ENCODE results near the gene LZTS2. TPM values are rescaled to one million over a fixed set of nuclear protein-coding genes. Genes with fewer than 3 reads are reported as not detected.

LZTS2 gene
- total RNA-seq, 1 experiment from 2014 or later, result 69.1 TPM

DNA sequence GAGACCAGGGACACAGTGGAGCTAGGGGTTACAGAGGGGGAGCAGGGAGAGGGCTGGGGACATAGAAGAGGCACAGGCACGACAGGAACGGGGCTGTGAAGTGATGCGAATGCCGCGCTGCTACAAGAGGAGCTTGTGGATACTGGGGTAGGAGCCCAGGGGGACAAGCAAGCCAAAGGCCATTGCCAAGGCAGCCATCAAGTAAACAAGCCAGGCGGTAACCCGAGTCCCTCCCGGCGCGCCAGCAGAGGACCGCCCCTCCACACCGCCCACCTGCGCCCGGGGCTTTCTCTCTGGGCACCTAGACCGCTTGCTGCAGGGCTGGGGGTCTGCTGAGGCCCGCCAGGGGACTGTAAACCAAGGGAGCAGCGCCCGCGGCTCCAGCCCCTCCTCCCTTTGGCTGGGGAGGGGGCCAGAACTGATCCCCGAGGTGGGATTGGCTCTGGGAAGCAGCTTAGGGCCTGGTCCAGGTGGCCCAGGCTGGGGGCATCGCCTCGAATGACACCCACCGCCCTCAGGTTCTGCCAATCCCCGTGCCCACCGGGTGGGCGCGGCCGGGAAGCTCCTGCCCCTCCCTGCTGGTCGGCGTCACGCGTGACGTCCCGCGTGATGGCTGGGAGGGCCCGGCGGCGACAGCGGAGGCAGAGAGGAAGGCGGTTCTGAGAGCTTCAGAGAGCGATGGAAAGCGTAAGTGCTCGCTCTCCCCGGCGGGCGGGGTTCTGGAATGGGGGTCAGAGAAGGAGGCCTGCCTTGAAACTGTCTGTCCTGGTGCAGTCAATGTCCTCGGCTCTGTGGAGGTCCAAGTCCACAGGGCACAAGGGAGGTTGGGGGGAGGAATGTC lies 32.4 kb downstream of the LZTS2 start:
- H4K20me1 ChIP-seq (ENCODE audit: control insufficient read depth, insufficient read depth, insufficient read length), result no peaks in the 10 kb centered on the region
- peak overlapping the region; percentile 59 to 89 for H3K4me3 Mint-ChIP-seq
- no peak overlapping the region for H4K8ac ChIP-seq (replicated peaks; ENCODE audit: insufficient read length, low read depth, low read length)
- peaks cover 4% of the 10 kb centered on the region; the same call in 1 of the 2 replicates for H3K27me3 ChIP-seq (ENCODE audit: insufficient read depth, low read length)
- H3K4ac ChIP-seq (ENCODE audit: low read depth, low read length), result no peak overlapping the region
- H2BK5ac ChIP-seq (ENCODE audit: insufficient read length, low read length), result no peak overlapping the region
- H3K18ac ChIP-seq (ENCODE audit: insufficient read length, low read depth, low read length), result no peak overlapping the region
- H3K23ac ChIP-seq (ENCODE audit: insufficient read length, low read depth, low read length), result no peak overlapping the region
- H3K56ac ChIP-seq (ENCODE audit: insufficient read length, low read depth, low read length), result no peak overlapping the region
- no peak overlapping the region for H3K9ac ChIP-seq (ENCODE audit: extremely low read depth, insufficient read length, low read length)
- H3K9me3 ChIP-seq (ENCODE audit: control insufficient read depth, low read depth, low read length), result no peaks in the 10 kb centered on the region
- H2AFZ ChIP-seq (ENCODE audit: low read length), result no peak overlapping the region
- peaks cover 13% of the 10 kb centered on the region for H3K23me2 ChIP-seq (ENCODE audit: insufficient read length, low read depth, low read length, poor library complexity, severe bottlenecking)
- no peaks in the 10 kb centered on the region for H3K79me1 ChIP-seq (ENCODE audit: insufficient read depth, low read depth, low read length, poor library complexity, severe bottlenecking)
- H3K9me3 Mint-ChIP-seq, result no peaks in the 10 kb centered on the region; a peak in 1 of 5 replicates
- H3K14ac ChIP-seq (ENCODE audit: insufficient read depth, low read length), result no peak overlapping the region; the same call in 1 of the 2 replicates
- no peak overlapping the region for H3K27ac Mint-ChIP-seq
- no peak overlapping the region for H2BK20ac ChIP-seq (ENCODE audit: low read depth, low read length, poor library complexity, severe bottlenecking)
- no peak overlapping the region for H4K91ac ChIP-seq (ENCODE audit: insufficient read length, low read depth, low read length)
- H3K4me1 Mint-ChIP-seq, result peaks cover 31 to 44% of the 10 kb centered on the region in 2 experiments
- H3K4me2 ChIP-seq (ENCODE audit: insufficient read depth, insufficient read length, low read length), result peak overlapping the region; percentile 74
- peak; percentile 81 for DNase-seq
- H2BK12ac ChIP-seq (ENCODE audit: insufficient read length, low read depth, low read length), result no peak overlapping the region
- no peak overlapping the region for H3T11ph ChIP-seq (ENCODE audit: low read length)
- no peak overlapping the region for H3K27ac ChIP-seq (ENCODE audit: insufficient read length, low read depth, low read length)
- no peak overlapping the region for H2BK15ac ChIP-seq (ENCODE audit: low read depth, low read length)
- no peak overlapping the region for H4K5ac ChIP-seq (ENCODE audit: insufficient read length, low read depth, low read length)
- H3K4me1 ChIP-seq (ENCODE audit: insufficient read depth, low read length), result 0 out of 2 replicates have a peak, but pooled peaks cover 4% of the 10 kb centered on the region
- H3K36me3 Mint-ChIP-seq (ENCODE audit: insufficient read depth in 1 of 3, low read depth in 3 of 3), result no peaks in the 10 kb centered on the region
- no peak overlapping the region for H2AK5ac ChIP-seq (ENCODE audit: insufficient read length, low read length)
- no peak overlapping the region for H2BK120ac ChIP-seq (ENCODE audit: low read depth, low read length, poor library complexity, severe bottlenecking)
- peaks cover 77% of the 10 kb centered on the region for H3K27me3 Mint-ChIP-seq (ENCODE audit: low read depth)
- TF ChIP-seq, protein P1, sequence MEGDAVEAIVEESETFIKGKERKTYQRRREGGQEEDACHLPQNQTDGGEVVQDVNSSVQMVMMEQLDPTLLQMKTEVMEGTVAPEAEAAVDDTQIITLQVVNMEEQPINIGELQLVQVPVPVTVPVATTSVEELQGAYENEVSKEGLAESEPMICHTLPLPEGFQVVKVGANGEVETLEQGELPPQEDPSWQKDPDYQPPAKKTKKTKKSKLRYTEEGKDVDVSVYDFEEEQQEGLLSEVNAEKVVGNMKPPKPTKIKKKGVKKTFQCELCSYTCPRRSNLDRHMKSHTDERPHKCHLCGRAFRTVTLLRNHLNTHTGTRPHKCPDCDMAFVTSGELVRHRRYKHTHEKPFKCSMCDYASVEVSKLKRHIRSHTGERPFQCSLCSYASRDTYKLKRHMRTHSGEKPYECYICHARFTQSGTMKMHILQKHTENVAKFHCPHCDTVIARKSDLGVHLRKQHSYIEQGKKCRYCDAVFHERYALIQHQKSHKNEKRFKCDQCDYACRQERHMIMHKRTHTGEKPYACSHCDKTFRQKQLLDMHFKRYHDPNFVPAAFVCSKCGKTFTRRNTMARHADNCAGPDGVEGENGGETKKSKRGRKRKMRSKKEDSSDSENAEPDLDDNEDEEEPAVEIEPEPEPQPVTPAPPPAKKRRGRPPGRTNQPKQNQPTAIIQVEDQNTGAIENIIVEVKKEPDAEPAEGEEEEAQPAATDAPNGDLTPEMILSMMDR (conservative IDR thresholded peaks at IDR 0.05), result no peak
- no CpG with 5 or more reads among the region's 47 CpGs for WGBS (ENCODE audit: extremely low coverage, insufficient read length, low lambda C conversion rate)
- H3K79me2 ChIP-seq (ENCODE audit: insufficient read depth, low read length), result no peaks in the 10 kb centered on the region
